Transverse colon (tissue), 4 donors: Measurements from ENCODE around the gene OGT. TPM values are rescaled to one million over a fixed set of nuclear protein-coding genes. Genes with fewer than 3 reads are reported as not detected.

Experiments
- DNase-seq: peaks from one replicate; pipeline ENCODE4 v3.0.0-alpha.2; 2019
- H3K27ac ChIP-seq, 4 donors: fragments of 200-600 bp; sonication (generic); 2 replicates each; pipeline ENCODE4 v1.5.1; 2016 to 2018; ENCODE audit warnings: inconsistent platforms in 4 of 4
- H3K27me3 ChIP-seq: fragments of 200-600 bp; sonication (generic); 2 replicates; pipeline ENCODE4 v1.5.1; 2017; ENCODE audit warnings: inconsistent platforms
- H3K36me3 ChIP-seq, 4 donors: fragments of 200-600 bp; sonication (generic); 2 replicates each; pipeline ENCODE4 v1.5.1; 2017 to 2019; ENCODE audit warnings: inconsistent platforms in 4 of 4
- H3K4me1 ChIP-seq, 4 donors: fragments of 200-600 bp; sonication (generic); 2 replicates each; pipeline ENCODE4 v1.5.1; 2017 to 2020; ENCODE audit warnings: inconsistent platforms in 4 of 4
- H3K4me3 ChIP-seq, 4 donors: fragments of 200-600 bp; sonication (generic); 1 replicate in 1 of 4; 2 replicates in 3 of 4; pipeline versions ENCODE4 v1.5.1 to v1.6.1; 2017 to 2019; ENCODE audit warnings: inconsistent platforms in 4 of 4
- H3K9me3 ChIP-seq, 2 donors: fragments of 200-600 bp; sonication (generic); 2 replicates each; pipeline ENCODE4 v1.5.1; 2017 to 2019; ENCODE audit warnings: inconsistent platforms in 2 of 2
- EP300 ChIP-seq: sonication (generic); formaldehyde crosslinking; IDR thresholded peaks from one replicate; pipeline ENCODE4 v1.6.1; 2017; ENCODE audit warnings: antibody characterized with exemption, low read depth
- POLR2A ChIP-seq: fragments of 450-650 bp; IDR thresholded peaks from one replicate; pipeline ENCODE4 v1.6.1; 2016; ENCODE audit warnings: antibody characterized with exemption, mild to moderate bottlenecking, moderate library complexity
- POLR2AphosphoS5 ChIP-seq, 3 donors: sonication (generic); formaldehyde crosslinking; IDR thresholded peaks; one replicate each; pipeline ENCODE4 v1.6.1; 2016; ENCODE audit warnings: antibody characterized with exemption in 3 of 3
- whole genome bisulfite sequencing, 2 donors: methylation state at CpG; one replicate each; pipeline ENCODE4 v1.1.5; 2018; ENCODE audit warnings: low coverage in 1 of 2; 5-methylcytosine and 5-hydroxymethylcytosine counted together
- in situ Hi-C, 4 donors: fragments of 200-750 bp; cut with MboI; loops; one replicate each; pipeline versions ENCODE4 v1.15.0 to v1.15.1; 2017; ENCODE audit warnings: low sequenced_read_pairs in 3 of 4, low pct_ligation_motif_present in 1 of 4, low pct_unique_long_range_greater_than_20kb in 1 of 4
- intact Hi-C: fragments of 100-400 bp; cut with DNase I; formaldehyde crosslinking; loops from one replicate; pipeline ENCODE4 v1.15.1; 2023; ENCODE audit warnings: low total_unique reads
- total RNA-seq, 4 donors: library from RNA; depleted of rRNA; stranded (reverse); fragments of >200 nt; gene quantifications; one replicate each; pipeline ENCODE4 v1.1.0, GENCODE V29; 2016
- TF ChIP-seq, protein P1 (sequence below), 5 experiments: fragments of 200-600 bp in 3 of 5; fragments of 450-650 bp in 2 of 5; sonication (generic) in 3 of 5; IDR thresholded peaks; 1 replicate in 2 of 5; 2 replicates in 3 of 5; pipeline ENCODE4 v1.5.1; 2016 to 2017; ENCODE audit warnings: antibody characterized with exemption in 5 of 5, inconsistent platforms in 3 of 5, mild to moderate bottlenecking in 2 of 5, moderate library complexity in 1 of 5

Gene OGT
- total RNA-seq, 4 donors from 2014 or later = 146 to 307 (median 237) TPM

DNA sequence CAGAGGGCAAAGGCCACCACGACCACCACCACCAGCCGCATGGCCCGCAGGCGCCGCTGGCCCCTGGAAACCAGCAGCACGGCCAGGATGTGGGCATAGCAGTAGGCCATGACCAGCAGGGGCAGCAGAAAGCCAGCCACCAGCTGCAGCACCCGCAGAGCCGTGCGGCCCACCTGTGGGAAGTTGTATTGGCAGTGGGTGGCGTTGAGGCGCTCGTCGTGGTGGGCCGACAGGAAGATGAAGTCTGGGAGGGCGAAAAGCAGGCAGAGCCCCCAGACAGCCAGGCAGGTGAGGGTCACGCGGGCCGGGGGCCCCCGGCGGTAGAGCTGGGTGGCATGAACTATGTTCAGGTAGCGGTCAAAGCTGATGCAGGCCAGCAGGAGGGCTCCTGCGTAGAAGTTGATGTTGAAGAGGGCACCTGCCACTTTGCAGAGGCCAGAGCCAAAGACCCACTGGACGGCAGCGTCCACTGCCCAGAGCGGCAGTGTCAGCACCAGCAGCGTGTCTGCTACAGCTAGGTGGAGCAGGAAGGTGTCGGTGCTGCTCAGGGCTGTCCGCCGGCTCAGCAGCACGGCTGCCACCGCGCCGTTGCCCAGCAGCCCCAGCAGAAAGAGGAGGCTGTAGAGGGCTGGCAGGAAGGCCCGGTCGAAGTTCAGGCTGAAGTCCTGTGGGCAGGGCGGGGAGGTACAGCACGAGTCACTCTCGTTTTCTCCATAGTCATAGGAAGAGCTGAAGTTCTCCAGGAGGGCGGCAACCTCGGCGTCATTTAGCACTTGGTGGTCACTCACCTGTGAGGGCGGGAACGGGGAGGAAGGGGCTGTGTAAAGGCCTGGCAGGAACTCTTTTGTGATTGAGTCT lies 84.0 kb downstream of the OGT start:
- DNase-seq = peak; percentile 81
- 75% methylated on average over 33 of the region's 43 CpGs; no CpG with 5 or more reads in 1 of the 2 donors for WGBS, 2 donors
- in situ Hi-C loops (no loop called here), intact Hi-C loops (no loop called here)
- Histone ChIP-seq H3K4me3 (peak overlapping the region in 1 of 4 donors; percentile 25), H3K4me1 (peaks cover under 1 to 25% (median 16%) of the 10 kb centered on the region in 4 donors), H3K27ac (peak overlapping the region; percentile 68 to 84 (median 82)), H3K27me3 (no peaks in the 10 kb centered on the region), H3K36me3 (no peaks in the 10 kb centered on the region), H3K9me3 (no peaks in the 10 kb centered on the region)
- TF ChIP-seq, protein P1, sequence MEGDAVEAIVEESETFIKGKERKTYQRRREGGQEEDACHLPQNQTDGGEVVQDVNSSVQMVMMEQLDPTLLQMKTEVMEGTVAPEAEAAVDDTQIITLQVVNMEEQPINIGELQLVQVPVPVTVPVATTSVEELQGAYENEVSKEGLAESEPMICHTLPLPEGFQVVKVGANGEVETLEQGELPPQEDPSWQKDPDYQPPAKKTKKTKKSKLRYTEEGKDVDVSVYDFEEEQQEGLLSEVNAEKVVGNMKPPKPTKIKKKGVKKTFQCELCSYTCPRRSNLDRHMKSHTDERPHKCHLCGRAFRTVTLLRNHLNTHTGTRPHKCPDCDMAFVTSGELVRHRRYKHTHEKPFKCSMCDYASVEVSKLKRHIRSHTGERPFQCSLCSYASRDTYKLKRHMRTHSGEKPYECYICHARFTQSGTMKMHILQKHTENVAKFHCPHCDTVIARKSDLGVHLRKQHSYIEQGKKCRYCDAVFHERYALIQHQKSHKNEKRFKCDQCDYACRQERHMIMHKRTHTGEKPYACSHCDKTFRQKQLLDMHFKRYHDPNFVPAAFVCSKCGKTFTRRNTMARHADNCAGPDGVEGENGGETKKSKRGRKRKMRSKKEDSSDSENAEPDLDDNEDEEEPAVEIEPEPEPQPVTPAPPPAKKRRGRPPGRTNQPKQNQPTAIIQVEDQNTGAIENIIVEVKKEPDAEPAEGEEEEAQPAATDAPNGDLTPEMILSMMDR (IDR thresholded peaks at IDR 0.05) = peak in 3 of 5 experiments; percentile 15 to 53 (median 24)
- TF ChIP-seq POLR2AphosphoS5 (IDR thresholded peaks at IDR 0.05) (peak in 2 of 3 donors; percentile 33 to 56), POLR2A (peak; percentile 60), EP300 (no peak)

DNA sequence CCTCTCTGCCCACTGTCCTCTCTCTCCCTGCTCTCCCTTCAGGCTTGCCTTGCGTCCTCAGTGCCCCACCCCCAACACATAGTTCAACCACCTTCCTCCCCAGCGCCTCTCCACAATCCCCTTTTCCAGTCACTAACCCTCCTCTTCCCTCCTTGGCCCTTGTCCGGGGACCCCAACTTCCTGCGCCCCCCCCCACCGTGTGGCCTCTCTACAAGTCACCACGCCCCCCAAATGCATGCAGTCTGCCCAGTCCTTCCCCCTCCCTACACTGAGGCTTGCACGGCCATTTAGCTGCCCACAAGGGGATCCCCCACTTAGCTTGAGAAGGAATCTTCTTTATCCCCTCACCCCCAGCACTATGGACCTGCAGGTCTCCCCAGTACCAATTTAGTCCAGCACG lies 84.8 kb downstream of the OGT start:
- Histone ChIP-seq H3K27me3 (no peaks in the 10 kb centered on the region), H3K36me3 (no peaks in the 10 kb centered on the region), H3K4me1 (peaks cover 6 to 32% (median 20%) of the 10 kb centered on the region in 4 donors), H3K9me3 (no peaks in the 10 kb centered on the region), H3K4me3 (peak overlapping the region in 1 of 4 donors; percentile 25), H3K27ac (peak overlapping the region; percentile 68 to 84 (median 82))
- TF ChIP-seq EP300 (no peak), POLR2A (no peak), POLR2AphosphoS5 (IDR thresholded peaks at IDR 0.05) (no peak)
- TF ChIP-seq, protein P1 (IDR thresholded peaks at IDR 0.05) = no peak
- peak; percentile 30 for DNase-seq
- intact Hi-C loops (no loop called here), in situ Hi-C loops (no loop called here)
- WGBS, 2 donors = 59% methylated on average over 8 of the region's 8 CpGs; no CpG with 5 or more reads in 1 of the 2 donors

DNA sequence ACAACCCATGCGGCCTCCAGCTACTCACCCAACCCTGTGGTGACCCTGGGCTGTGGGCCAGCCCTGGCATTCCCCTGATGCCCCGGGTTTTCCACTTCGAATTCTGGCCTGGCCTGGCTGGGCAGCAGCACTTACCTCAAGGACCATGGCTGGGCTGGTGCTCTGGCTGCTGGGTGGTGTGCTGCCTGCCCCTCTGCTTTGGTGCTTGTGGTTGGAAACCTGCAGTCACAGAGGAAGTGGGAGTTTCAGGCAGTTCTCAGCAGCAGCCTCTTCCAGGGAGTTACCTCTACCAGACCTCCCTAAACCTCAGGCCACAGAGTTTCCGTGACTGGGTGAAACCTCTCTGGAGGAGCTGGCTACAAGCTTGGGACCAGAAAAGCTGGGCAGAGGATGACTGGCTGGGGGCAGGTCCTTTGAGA lies 85.4 kb downstream of the OGT start, which contains the start of gene CXCR3:
TSS of gene CXCR3 (minus strand) at position 209 of the 419 bp plus-strand sequence. CDS start at position 147, 62 bp downstream.
- Histone ChIP-seq H3K9me3 (no peaks in the 10 kb centered on the region), H3K4me3 (peak within 1 kb of the TSS in 1 of 4 donors; percentile 25), H3K4me1 (peaks cover 11 to 37% (median 25%) of the 10 kb centered on the region in 4 donors), H3K27ac (peak within 1 kb of the TSS; percentile 68 to 84 (median 82)), H3K27me3 (no peaks in the 10 kb centered on the region), H3K36me3 (no peaks in the 10 kb centered on the region)
- 49% methylated on average over 3 of the region's 4 CpGs; no CpG with 5 or more reads in 1 of the 2 donors for WGBS, 2 donors
- intact Hi-C loops (no loop called here), in situ Hi-C loops (no loop called here)
- no peak for TF ChIP-seq POLR2A
- peak in 1 of 3 donors; percentile 20 for TF ChIP-seq POLR2AphosphoS5 (IDR thresholded peaks at IDR 0.05)
- DNase-seq = peak; percentile 52

DNA sequence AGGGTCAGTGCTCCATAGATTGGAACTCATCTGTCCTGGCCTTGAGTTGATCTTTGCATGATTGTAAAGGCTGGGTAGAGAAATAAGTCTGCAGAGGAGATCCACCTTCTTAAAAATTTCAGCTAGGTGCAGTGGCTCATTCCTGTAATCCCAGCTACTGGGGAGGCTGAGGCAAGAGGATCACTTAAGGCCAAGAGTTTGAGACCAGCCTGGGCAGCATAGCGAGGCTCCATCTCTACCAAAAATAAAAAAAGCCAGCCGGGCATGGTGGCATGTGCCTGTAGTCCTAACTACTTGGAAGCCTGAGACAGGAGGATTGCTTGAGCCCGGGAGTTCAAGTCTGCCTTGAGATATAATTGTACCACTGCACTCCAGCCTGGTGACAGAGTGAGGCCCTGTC lies 85.9 kb downstream of the OGT start:
- no peak overlapping the region for H3K4me3 ChIP-seq
- DNase-seq = no peak
- H3K27me3 ChIP-seq = no peaks in the 10 kb centered on the region
- no peaks in the 10 kb centered on the region for H3K9me3 ChIP-seq
- in situ Hi-C loops = no loop called here
- intact Hi-C loops = no loop called here
- H3K36me3 ChIP-seq = no peaks in the 10 kb centered on the region
- WGBS, 2 donors = 74% methylated on average over 3 of the region's 3 CpGs; no CpG with 5 or more reads in 1 of the 2 donors
- H3K4me1 ChIP-seq = peaks cover 16 to 42% (median 30%) of the 10 kb centered on the region in 4 donors
- peak overlapping the region; percentile 68 to 84 (median 82) for H3K27ac ChIP-seq
- TF ChIP-seq POLR2A = no peak
- no peak for TF ChIP-seq EP300
- no peak for TF ChIP-seq POLR2AphosphoS5 (IDR thresholded peaks at IDR 0.05)
- TF ChIP-seq, protein P1 (IDR thresholded peaks at IDR 0.05) = no peak
